Bronchus fibroblast of lung (primary cell): Measurements from ENCODE around the gene EYA2. TPM values are rescaled to one million over a fixed set of nuclear protein-coding genes. Genes with fewer than 3 reads are reported as not detected.

Experiments used
- total RNA-seq: library from RNA; depleted of rRNA; stranded (reverse); fragments of >200 nt; gene quantifications from 2 replicates; pipeline ENCODE4 v1.2.3, GENCODE V29; 2015

Gene EYA2, protein sequence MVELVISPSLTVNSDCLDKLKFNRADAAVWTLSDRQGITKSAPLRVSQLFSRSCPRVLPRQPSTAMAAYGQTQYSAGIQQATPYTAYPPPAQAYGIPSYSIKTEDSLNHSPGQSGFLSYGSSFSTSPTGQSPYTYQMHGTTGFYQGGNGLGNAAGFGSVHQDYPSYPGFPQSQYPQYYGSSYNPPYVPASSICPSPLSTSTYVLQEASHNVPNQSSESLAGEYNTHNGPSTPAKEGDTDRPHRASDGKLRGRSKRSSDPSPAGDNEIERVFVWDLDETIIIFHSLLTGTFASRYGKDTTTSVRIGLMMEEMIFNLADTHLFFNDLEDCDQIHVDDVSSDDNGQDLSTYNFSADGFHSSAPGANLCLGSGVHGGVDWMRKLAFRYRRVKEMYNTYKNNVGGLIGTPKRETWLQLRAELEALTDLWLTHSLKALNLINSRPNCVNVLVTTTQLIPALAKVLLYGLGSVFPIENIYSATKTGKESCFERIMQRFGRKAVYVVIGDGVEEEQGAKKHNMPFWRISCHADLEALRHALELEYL
- total RNA-seq, result 0.74 and 1.0 TPM in 2 replicates

GRCh38 chr20:46894579-46894958 is at the start of gene EYA2:
EYA2 (plus strand) TSS chr20:46894843; CDS start chr20:46990011, 95,168 bp downstream.

Other genes starting within 250 kb of the EYA2 start
- gene SLC13A3, start 243.4 kb upstream of the EYA2 start, total RNA-seq, result 3.3 and 6.1 TPM in 2 replicates
- gene TP53RK, start 205.4 kb upstream of the EYA2 start, total RNA-seq, result 19.5 and 20.4 TPM in 2 replicates
- gene SLC2A10, start 185.2 kb upstream of the EYA2 start, total RNA-seq, result 21.4 and 21.9 TPM in 2 replicates